NCI-H748 treated with DMSO at 0.1 percent for 48 hours (cell line): Measurements from ENCODE around the gene LACRT.

Experiments
- DNase-seq: peaks from one replicate; lab custom pipeline; 2025; lab: John Stamatoyannopoulos, UW

The LACRT gene

DNA sequence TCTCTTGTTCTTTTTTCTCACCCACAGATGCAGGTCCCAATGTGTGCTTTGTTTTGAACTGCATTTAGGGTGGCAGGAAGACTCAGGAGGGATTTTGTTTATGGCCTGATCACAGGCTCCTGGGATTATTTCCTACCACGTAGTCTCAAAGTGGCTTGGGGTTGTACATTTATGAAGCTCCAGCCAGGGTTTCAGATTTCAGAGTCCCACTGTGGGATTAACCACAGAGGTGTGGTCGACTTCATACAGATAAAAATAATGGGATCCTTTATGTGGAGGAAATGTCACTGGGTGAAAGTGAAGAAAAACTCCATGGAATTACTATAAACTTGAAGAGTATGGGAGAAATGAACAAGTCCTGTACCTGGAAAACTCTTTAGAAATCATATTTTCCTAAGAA, 32.0 kb downstream of the LACRT start:
- DNase-seq = no peak

DNA sequence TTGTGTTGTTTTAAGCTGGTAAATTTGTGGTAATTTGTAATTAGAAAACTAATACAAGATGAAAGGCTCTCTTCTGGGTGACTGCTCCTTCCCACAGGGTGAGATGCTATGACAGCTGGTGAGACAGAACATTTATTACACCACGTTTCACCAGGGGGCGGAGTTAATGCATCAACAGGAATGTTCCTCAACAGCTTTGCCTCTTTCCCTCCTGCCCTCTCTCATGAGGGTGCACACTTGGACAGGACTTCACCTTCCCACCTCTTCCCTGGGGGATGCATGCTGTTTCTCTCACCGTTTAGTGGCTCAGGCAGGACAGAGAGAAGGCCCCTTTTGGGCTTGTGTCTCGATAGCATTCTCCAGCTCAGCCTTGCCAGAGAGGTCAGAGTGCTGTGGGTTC, 32.9 kb downstream of the LACRT start:
- no peak for DNase-seq

DNA sequence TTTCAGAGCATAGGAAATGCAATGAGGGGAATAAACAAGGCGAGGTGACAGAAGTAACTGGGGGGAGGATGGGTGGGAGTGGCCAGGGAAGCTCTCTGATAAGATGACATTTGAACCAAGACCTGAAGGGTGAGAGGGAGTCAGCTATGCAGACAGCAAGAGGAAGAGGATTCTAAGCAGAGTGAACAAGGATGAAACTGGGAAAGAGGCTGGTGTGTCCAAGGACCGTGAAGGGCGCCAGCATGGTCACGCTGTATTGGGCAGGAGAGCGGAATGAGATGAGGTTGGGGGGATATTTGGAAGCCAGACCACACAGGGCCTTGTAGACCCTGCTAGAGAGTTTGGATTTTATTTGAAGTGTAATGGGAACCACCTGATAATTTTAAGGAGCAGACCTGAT, 35.7 kb downstream of the LACRT start:
- DNase-seq = no peak

DNA sequence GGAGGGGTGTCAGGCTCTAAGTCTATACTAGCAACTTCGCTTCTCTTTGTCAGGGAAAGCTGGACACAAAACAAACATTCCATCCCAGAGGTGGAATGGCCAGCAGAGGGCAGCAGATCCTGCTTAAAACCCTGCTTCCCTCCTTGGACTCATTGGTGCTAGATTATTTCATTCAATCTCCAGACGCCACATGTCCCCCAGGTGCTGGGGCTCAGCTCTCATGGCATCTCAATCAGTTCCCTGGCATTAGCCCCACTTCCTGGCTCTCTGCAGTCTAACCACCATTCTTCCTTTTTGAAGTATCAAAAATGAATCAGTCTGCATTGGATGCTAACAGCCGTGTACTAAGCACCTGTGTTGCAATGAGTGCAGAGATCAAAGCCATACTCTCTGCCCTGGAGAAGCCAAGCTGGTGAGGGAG, 38.2 kb downstream of the LACRT start:
- peak; percentile 31 for DNase-seq

DNA sequence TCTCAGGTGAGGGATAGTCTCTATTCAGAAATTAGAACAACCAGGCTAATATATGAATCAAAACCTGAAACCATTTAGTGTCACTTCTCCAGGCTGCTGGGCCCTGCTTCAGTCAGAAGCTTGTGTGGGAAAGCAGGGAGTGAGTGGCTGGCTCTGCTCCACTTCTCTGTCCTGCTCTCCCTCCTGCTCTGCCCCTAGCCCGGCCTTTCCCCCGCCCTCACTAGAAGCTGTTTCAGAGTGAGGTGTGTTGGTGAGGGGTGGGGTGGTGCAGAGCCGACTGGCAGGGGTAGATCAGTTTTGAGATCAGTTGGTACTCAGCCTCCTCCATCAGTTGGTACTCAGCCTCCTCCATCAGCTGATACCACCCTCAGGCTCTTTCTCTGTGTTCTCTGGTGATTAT, 39.2 kb downstream of the LACRT start:
- DNase-seq = no peak

DNA sequence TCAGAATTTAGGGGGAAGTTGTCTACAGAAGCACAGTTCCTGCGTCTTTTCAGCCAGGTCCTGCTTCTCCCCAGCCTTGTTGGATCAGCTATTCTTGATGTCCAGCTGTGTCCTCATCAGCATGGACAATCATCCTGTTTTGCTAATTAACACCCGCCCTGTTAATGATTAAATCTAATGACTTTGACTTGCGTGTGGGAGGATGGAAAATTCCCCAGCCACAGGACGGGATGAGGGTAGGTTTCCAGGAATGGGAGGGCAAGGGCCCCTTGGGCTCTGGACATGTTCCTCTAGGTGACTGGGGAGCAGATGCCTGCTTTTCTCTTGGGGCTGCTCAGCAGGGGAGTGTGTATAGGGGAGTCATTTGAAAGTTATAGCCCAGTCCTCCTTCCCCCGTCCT, 41.0 kb downstream of the LACRT start:
- DNase-seq = no peak

DNA sequence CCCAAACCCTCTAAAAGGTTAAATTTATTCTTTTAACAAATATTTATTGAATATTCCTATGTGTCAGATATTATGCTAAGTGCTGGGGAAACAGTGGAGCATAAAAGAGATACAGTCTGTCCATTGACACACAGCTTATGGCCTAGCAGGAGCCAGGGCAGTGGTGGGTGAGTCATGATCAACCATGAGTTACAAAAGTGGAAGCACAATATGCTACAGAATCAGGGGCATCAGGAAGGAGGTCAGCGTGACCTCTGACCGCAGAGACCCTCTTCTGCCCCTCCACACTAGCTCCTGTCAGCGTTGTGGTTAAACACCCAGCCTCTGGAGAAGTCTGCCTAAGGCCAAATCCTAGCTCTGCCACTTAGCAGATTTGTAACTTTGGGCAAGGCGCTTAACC, 41.6 kb downstream of the LACRT start:
- no peak for DNase-seq

DNA sequence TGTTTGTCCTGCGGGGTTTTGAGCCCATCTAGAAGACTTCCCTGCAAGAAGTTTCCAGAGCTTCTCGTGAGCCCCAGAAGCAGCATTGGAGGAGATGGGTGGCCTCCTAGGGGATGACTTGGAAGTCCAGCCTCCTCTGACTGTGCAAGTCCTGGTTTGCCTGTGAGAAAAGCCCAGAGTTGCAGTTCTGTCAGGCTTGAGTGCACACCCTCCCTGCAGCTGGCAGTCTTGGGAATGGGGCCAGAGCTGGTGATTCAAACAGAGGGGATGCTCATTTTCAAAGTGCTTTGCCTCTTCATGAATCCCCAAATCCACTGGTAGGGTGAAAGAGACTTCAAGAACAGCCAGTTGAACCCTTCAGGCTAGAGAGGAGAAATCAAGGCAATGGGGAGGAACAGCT, 42.4 kb downstream of the LACRT start:
- no peak for DNase-seq

DNA sequence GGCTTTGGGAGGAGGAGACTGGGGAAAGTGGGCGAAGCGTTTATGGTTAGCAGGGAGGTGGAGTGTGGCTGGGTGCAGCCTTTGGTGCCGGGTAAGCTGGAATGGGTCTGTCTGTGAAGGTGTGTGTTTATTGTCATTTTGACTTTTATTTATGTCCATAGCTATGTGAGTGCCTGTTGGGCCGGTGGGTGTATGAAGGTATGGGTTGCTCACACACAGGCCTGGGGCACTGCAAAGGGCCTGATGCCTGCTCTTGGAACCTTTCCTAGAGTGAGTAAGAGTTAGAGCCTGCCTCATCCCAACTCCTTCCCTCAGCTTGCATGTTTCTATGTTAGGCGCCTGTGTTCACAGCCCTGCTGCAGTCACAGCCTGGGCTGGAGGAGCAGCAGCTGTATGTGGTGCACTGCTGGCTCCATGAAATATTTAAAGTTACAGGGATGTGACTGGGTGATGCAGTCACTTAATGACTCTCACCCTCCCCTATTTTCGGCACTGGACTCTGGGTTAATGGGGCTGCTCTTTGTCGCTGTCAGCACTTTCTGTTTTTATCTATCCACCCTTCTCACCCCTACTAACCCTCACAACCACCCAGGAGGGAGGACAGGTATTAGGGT, 43.6 kb downstream of the LACRT start:
- DNase-seq = no peak

DNA sequence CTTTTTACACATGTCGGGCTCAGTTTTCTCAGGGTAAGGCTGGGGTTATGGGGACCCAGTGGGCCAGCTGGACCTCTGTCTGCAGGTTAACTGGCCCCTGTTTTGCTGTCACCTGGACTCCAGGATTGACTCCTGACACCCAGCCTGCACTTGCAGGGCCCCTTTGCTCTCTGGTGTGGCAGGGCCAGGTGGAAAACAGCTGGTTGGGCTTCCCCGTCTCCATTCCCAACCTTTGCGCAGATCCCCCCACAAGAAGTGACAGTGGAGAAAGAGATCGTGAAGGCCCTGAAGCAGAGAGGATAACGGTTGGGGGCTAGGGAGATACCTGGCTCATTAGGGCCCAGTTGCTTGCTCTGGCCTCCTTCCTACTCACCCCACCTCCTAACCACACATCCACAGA, 44.7 kb downstream of the LACRT start:
- no peak for DNase-seq

DNA sequence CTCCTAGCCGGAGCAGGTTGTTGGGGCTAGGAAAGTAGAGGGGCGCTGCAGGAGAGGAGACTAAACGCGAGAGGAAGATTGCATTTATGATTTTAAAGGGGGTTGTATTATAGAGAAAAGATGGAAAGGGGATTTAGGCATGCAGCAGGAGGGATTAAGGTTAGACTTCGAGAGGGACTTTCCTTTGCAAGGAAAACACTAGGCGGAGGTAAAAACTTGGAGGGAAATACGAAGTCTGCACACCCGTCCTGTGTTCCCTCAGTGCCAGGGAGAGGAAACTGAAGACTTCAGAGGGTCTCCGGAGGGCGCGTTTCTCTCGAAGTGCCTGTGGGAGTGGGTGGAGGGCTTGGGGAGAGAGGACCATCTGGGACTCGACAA, 45.8 kb downstream of the LACRT start:
- DNase-seq = no peak

DNA sequence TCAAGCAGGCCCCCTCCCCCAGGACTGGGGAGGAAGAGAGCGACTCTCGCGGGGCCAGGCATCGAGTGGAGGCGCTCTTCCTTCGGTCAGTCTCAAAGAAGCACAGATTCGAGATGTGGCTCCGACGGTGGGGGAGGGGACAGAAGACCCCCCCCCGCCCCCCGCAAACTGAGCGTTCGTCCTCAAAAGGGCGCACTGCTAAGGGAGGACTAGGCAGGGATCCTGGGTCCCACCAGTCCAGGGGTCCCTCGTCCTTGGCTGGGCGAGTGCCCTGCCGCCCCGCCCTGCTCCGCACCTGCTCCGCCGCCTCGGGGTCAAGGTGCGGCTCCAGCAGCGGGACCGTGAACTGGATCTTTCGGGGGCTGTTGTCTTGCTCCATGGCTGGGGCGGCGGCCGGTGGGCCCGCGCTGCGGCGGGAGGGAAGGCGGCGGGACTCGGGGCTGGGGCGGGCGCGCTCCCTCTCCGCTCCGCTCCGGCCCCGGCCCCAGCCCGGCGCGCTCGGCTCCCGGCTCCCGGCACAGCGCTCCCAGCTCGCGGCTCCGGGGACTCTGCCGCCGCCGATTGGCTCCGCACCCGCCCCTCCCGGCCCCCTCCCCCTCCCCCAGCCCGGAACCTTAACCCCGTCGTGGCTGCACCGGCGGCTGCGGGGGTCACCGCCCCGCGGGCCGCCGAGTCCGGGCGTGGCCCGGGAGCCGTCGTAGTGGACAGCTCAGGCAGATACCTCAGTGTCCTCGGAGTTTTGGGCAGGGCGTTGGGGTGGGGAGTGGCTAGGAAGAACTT, 46.4 kb downstream of the LACRT start, which contains the start of gene PPP1R1A:
TSS of gene PPP1R1A (minus strand) at position 550 of the 780 bp plus-strand sequence. CDS start at position 379, 171 bp downstream.
- DNase-seq = no peak

DNA sequence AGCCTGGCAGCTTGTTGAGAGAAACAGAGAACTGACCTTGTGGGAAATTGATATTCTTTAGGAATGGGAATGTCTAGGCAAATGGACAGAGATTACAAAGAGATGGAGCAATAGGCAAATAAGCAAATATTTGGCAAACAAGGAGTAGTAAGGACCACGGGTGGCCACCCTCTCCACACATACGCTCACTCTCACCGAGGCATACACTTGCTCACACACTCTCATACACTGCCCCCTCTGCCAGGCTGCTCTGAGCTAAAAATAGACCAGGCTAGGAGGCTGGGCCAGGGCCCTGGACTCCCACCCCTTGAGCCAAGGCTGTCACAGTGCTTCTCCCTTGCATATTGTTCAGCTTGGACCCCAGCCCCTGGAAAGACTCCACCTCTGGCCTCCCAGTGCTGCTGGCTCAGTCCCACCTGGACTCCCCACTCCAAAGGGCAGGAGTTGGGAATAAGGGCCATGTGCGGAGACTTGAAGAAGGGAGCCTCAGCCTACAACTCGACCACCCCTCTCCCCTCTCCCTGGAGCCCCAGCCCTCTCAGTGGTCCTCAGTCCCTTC, 47.3 kb downstream of the LACRT start:
- no peak for DNase-seq

DNA sequence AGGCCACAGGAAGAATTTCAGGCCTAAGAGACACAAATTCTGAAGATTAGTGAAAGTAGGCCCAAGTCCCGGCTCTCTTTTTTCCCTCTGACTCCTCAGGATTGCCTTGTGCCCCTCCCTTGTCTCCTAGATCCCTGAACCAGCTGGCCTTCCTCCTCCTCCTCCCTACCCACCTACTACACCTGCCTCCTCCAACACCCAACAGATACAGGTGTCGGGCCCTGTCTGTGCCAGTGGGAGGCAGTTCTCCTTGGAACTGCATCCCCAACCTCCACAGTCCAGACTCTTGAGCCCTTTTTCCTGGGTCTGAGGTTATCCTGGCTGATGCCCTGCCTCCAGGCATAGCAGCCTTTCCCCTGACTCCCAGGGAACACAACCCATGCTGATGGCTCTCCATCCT, 48.1 kb downstream of the LACRT start:
- DNase-seq = no peak

DNA sequence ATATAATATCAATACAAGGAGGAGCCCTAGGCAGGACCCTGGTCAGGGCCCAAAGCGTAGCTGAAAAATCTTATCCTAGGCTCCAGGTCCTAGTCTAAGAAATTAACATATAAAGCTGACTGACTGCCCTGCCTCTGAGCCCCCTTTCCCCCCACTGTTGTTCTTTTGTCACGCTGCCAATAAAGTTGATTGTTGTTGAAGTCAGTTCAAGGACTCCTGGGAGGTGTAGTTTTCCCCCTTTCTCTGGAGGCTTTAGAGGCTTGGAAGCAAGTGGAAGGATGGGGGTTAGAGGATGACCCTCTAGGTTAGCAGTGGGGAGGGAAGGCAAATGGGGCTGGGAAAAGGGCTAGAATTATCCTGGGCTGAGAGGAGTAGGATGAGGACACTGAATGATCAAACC, 49.5 kb downstream of the LACRT start:
- DNase-seq = no peak

DNA sequence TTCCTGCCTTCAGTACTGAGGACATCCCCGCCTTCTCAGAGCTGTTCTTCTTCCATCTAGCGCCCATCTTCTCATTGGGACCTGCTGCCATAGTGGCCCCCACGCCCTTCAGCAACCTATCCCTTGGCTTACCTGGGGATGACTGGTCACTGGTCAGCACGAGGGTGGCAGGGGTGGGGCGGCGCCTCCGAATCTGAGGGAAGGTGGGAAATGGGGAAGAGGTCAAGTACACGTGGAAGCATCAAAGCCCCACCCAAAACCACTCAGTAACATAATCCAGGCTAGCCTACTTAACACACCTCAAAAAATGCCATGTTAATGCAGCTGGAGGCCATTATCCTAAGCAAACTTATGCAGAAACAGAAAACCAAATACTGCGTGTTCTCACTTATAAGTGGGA, 50.6 kb downstream of the LACRT start:
- peak; percentile 20 for DNase-seq

DNA sequence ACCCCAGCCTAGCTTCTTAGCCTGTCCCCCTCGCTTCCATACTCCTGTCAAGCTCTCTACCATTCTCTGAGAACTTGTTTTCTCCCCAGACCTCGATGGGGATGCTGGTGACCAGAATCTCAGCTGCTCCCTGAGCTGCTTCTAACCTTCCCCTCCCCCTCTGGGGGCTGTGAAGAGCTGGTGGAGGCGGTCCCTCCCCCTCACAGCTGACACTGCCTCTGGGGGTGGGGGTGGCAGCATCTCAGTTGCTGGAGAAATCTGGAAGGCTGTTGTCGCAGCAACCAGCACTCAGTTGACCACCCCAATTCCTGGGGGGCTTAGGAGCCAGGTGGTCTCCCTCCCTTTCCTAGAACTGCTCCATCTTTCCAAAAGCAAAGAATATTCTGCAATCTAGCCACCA, 51.0 kb downstream of the LACRT start:
- no peak for DNase-seq

DNA sequence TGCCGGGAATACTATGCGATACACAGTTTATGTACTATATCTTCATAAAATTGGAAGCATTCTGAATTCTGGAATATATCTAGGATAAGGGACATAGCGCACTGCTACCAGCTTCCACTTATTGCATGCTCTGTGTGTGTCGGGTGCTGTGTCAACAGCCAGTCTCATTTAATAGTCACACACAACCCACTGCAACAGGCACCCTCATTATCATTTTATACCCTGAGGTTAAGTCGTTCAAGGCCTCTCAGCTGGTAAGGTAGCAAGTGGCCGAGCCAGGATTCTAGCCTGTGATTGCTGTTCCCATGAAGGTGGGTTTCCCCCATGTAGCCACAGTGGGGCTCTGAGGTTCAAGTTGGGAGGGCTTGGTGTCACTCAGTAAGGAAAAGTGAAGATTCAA, 53.3 kb downstream of the LACRT start:
- DNase-seq = no peak
